ENCODE results near the gene MNDA.

DNA sequence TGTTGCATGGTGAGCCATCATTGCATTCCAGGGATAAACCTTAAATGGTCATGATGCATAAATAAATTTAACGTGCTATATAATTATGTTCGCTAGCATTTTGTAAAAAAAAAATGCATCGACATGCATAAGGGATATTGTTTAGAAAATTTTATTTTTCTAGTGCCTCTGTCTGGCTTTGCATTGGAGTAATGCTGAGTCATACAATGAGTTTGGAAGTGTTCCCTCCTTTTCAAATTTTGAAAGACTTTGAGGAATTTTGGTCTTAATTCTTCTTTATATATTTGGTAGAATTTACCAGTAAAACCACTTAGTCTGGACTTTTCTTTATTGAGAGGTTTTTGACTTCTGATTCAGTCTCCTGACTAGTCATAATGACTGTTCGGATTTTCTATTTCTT is 4.9 kb downstream of the MNDA start:
- TF ChIP-seq EZH2 (IDR thresholded peaks at IDR 0.05; ENCODE audit: low read length, missing control alignments) = no peak
- TF ChIP-seq, protein P1, sequence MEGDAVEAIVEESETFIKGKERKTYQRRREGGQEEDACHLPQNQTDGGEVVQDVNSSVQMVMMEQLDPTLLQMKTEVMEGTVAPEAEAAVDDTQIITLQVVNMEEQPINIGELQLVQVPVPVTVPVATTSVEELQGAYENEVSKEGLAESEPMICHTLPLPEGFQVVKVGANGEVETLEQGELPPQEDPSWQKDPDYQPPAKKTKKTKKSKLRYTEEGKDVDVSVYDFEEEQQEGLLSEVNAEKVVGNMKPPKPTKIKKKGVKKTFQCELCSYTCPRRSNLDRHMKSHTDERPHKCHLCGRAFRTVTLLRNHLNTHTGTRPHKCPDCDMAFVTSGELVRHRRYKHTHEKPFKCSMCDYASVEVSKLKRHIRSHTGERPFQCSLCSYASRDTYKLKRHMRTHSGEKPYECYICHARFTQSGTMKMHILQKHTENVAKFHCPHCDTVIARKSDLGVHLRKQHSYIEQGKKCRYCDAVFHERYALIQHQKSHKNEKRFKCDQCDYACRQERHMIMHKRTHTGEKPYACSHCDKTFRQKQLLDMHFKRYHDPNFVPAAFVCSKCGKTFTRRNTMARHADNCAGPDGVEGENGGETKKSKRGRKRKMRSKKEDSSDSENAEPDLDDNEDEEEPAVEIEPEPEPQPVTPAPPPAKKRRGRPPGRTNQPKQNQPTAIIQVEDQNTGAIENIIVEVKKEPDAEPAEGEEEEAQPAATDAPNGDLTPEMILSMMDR (conservative IDR thresholded peaks at IDR 0.05 in 1 of 2, IDR thresholded peaks at IDR 0.05 in 1 of 2; ENCODE audit: low read depth in 1 of 2, low read length in 2 of 2) = no peak
